PC-3 (cell line): ENCODE results near the gene UBR3.

Experiments
- EZH2 ChIP-seq: fragments of 300-600 bp; sonication (generic); IDR thresholded peaks from one replicate; pipeline ENCODE4 v1.6.1; 2017; ENCODE audit warnings: antibody characterized with exemption, mild to moderate bottlenecking, low read length; ENCODE audit not compliant: unreplicated experiment
- EZH2phosphoT487 ChIP-seq: fragments of 300-600 bp; sonication (generic); IDR thresholded peaks from 2 replicates; pipeline ENCODE4 v1.6.1; 2018; ENCODE audit warnings: mild to moderate bottlenecking, antibody characterized with exemption, low read length, borderline replicate concordance
- TF ChIP-seq, protein P1 (sequence below): fragments of 300-600 bp; sonication (generic); conservative IDR thresholded peaks from 2 replicates; pipeline ENCODE4 v1.5.1; 2017; ENCODE audit warnings: antibody characterized with exemption, low read depth, mild to moderate bottlenecking, low read length

DNA sequence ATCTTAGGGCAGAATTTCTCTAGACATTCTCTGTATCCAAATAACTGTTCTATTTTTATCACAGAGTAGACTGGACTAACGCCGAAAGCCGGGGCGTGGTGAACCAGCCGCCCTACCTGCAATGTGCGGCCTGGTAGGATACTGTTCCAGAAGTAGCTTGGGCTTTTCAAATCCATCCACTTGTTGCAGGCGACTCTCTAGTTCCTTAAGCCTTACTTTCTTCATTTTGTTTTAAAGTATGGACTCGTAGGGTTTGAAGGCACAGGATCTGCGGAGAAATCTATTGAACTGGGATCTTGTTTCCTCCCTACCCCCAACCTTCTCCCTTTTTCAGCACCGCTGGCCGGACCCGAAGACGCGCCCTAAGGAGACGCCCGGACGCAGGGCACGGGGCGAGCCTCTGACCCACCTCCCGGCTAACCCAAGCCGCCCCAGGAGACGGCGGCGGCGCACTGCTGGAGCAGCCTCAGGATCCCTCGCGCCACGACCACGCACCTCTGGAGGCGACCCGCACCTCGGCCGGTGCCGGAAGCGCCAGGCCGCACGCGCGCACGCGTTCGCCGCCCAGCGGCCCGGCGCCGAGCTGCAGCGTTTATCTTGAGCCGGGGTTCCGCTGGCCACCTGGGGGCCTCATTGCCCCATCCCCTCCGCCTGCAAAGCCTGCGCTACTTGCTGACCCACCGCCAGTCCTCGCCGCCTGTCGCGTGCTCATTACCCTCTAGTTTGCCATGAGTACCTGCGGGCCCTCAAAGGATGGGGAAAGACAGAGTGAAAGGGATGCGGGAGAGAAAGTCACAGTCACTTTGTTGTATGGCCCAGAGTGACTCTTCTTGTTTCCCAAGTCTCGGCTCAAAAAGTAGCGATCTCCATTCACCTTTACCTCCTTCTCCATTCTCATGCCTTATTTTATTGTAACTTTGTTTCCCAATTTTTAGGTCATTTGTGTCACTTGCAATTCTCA is 2.6 kb upstream of the UBR3 start, which contains the start of gene METTL5:
- TF ChIP-seq EZH2phosphoT487 (no peak), EZH2 (no peak)
- TF ChIP-seq, protein P1, sequence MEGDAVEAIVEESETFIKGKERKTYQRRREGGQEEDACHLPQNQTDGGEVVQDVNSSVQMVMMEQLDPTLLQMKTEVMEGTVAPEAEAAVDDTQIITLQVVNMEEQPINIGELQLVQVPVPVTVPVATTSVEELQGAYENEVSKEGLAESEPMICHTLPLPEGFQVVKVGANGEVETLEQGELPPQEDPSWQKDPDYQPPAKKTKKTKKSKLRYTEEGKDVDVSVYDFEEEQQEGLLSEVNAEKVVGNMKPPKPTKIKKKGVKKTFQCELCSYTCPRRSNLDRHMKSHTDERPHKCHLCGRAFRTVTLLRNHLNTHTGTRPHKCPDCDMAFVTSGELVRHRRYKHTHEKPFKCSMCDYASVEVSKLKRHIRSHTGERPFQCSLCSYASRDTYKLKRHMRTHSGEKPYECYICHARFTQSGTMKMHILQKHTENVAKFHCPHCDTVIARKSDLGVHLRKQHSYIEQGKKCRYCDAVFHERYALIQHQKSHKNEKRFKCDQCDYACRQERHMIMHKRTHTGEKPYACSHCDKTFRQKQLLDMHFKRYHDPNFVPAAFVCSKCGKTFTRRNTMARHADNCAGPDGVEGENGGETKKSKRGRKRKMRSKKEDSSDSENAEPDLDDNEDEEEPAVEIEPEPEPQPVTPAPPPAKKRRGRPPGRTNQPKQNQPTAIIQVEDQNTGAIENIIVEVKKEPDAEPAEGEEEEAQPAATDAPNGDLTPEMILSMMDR, result peak; percentile 98
